Endothelial cell of umbilical vein (primary cell): ENCODE measurements around the gene LRRK1. TPM values are rescaled to one million over a fixed set of nuclear protein-coding genes. Genes with fewer than 3 reads are reported as not detected.

ENCODE experiments used
- BruUV-seq: library from RNA; stranded (reverse); fragments of 400-500 nt; replicated peaks from 2 replicates; lab custom pipeline; 2021; lab: Mats Ljungman, UMichigan
- CTCF ChIA-PET: fragments of 300-600, 350-600 bp; sonication (Branson Sonifier 250); formaldehyde crosslinking; loops from one replicate; lab custom pipeline; 2021; ENCODE audit warnings: antibody characterized with exemption, inconsistent platforms; lab: Charles Lee
- POLR2A ChIA-PET: fragments of 300-600, 350-600 bp; sonication (Branson Sonifier 250); formaldehyde crosslinking; loops from one replicate; lab custom pipeline; 2021; ENCODE audit warnings: antibody characterized with exemption, inconsistent platforms; lab: Charles Lee
- DNase-seq: peaks from one replicate; pipeline ENCODE4 v3.0.0-alpha.2; 2011; ENCODE audit warnings: low read depth, low spot score
- FAIRE-seq: peaks from 2 replicates; lab custom pipeline; 2011; peaks lifted over from hg19 to GRCh38; lab: Jason Lieb, UNC
- H2AFZ ChIP-seq: 2 replicates; pipeline ENCODE4 v1.6.0; 2012; ENCODE audit warnings: low read depth, low read length, control low read depth, inconsistent platforms
- H3K27ac ChIP-seq: 2 replicates; pipeline ENCODE4 v1.5.1; 2011; ENCODE audit warnings: low read depth, mild to moderate bottlenecking, control low read depth, low read length, moderate library complexity; ENCODE audit not compliant: insufficient read depth
- H3K27me3 ChIP-seq, 2 experiments: 2 replicates each; pipeline versions ENCODE4 v1.6.0 to v1.6.1; 2011; ENCODE audit warnings: low read length in 2 of 2, mixed read lengths in 1 of 2; ENCODE audit not compliant: control insufficient read depth in 2 of 2, insufficient read depth in 2 of 2
- H3K36me3 ChIP-seq, 2 experiments: 2 replicates in 1 of 2; 3 replicates in 1 of 2; pipeline ENCODE4 v1.5.1; 2011; ENCODE audit warnings: low read length in 2 of 2, mild to moderate bottlenecking in 1 of 2, moderate library complexity in 1 of 2; ENCODE audit not compliant: control insufficient read depth in 2 of 2, insufficient read depth in 2 of 2; ENCODE audit errors: extremely low read depth in 1 of 2
- H3K4me1 ChIP-seq: 3 replicates; pipeline ENCODE4 v1.5.1; 2011; ENCODE audit warnings: mild to moderate bottlenecking, low read length; ENCODE audit not compliant: control insufficient read depth, insufficient read depth; ENCODE audit errors: extremely low read depth
- H3K4me2 ChIP-seq: 2 replicates; pipeline ENCODE4 v1.6.1; 2011; ENCODE audit warnings: low read length, control low read depth, mixed read lengths; ENCODE audit not compliant: insufficient read depth
- H3K4me3 ChIP-seq, 3 experiments: fragments of 200-600 bp in 1 of 3; sonication (generic), shearing (Covaris generic) in 1 of 3; replicated peaks in 1 of 3; 2 replicates each; pipeline ENCODE4 v1.5.1; 2011 to 2016; ENCODE audit warnings: control low read depth in 3 of 3, low read length in 3 of 3, mild to moderate bottlenecking in 2 of 3, inconsistent platforms in 1 of 3, low read depth in 1 of 3, moderate library complexity in 1 of 3; ENCODE audit not compliant: insufficient read depth in 1 of 3
- H3K79me2 ChIP-seq: 2 replicates; pipeline ENCODE4 v1.6.0; 2012; ENCODE audit warnings: low read length, inconsistent platforms; ENCODE audit not compliant: control insufficient read depth, insufficient read depth
- H3K9ac ChIP-seq: replicated peaks from 2 replicates; pipeline ENCODE3; 2011; ENCODE audit warnings: low read length, control low read depth; ENCODE audit not compliant: insufficient read depth; ENCODE audit errors: extremely low read depth
- H3K9me1 ChIP-seq: replicated peaks from 3 replicates; pipeline ENCODE4 v1.6.0; 2011; ENCODE audit warnings: mild to moderate bottlenecking, low read length; ENCODE audit not compliant: control insufficient read depth, insufficient read depth; ENCODE audit errors: extremely low read depth
- H3K9me3 ChIP-seq: replicated peaks from 2 replicates; pipeline ENCODE4 v1.5.1; 2012; ENCODE audit warnings: low read length, inconsistent platforms; ENCODE audit not compliant: control insufficient read depth, insufficient read depth
- H4K20me1 ChIP-seq: replicated peaks from 2 replicates; pipeline ENCODE3; 2011; ENCODE audit warnings: mild to moderate bottlenecking, low read length; ENCODE audit not compliant: control insufficient read depth, insufficient read depth; ENCODE audit errors: extremely low read depth
- EZH2 ChIP-seq: IDR thresholded peaks from 2 replicates; pipeline ENCODE4 v1.6.1; 2012; ENCODE audit warnings: borderline replicate concordance, low read depth, mild to moderate bottlenecking, moderate library complexity, low read length, inconsistent platforms; ENCODE audit not compliant: severe bottlenecking
- FOS ChIP-seq: IDR thresholded peaks from 2 replicates; pipeline ENCODE4 v1.6.1; 2011; ENCODE audit warnings: mild to moderate bottlenecking, low read length, moderate library complexity, borderline replicate concordance; ENCODE audit not compliant: insufficient read depth
- GATA2 ChIP-seq: IDR thresholded peaks from 2 replicates; pipeline ENCODE4 v1.7.0; 2011; ENCODE audit warnings: low read depth, mild to moderate bottlenecking, moderate library complexity, mixed read lengths, low read length; ENCODE audit not compliant: insufficient read length, insufficient read depth
- JUN ChIP-seq: IDR thresholded peaks from 2 replicates; pipeline ENCODE4 v1.6.1; 2011; ENCODE audit warnings: borderline replicate concordance, low read depth; ENCODE audit not compliant: insufficient read length, insufficient read depth
- MYC ChIP-seq: IDR thresholded peaks from one replicate; pipeline ENCODE4 v1.6.1; 2011; ENCODE audit warnings: mild to moderate bottlenecking, low read depth, low read length
- POLR2A ChIP-seq: IDR thresholded peaks from 2 replicates; pipeline ENCODE4 v1.6.1; 2012; ENCODE audit warnings: low read depth, mild to moderate bottlenecking, control low read depth, low read length
- POLR2AphosphoS5 ChIP-seq: IDR thresholded peaks from 2 replicates; pipeline ENCODE4 v1.6.1; 2012; ENCODE audit warnings: low read depth, mild to moderate bottlenecking, control low read depth, low read length, moderate library complexity; ENCODE audit not compliant: insufficient read depth
- dilution Hi-C: fragments of 300-500 bp; cut with MboI; formaldehyde crosslinking; loops from one replicate; pipeline ENCODE4 v1.15.0; 2019; ENCODE audit warnings: low sequenced_read_pairs; ENCODE audit not compliant: extremely low pct_ligation_motif_present
- intact Hi-C: fragments of 100-400 bp; cut with micrococcal nuclease; formaldehyde crosslinking; loops from one replicate; pipeline ENCODE4 v1.10.0; 2022
- polyA plus RNA-seq, 4 experiments: library from polyadenylated mRNA; depleted of rRNA in 3 of 4; stranded (reverse) in 3 of 4; unstranded in 1 of 4; fragments of >200 nt; gene quantifications; 2 replicates each; pipeline versions ENCODE4 v1.2.1 to v1.2.3, GENCODE V29; 2011 to 2012; ENCODE audit warnings: missing spikeins in 1 of 4
- total RNA-seq: library from RNA; stranded (reverse); gene quantifications from 2 replicates; pipeline ENCODE4 v1.2.3, GENCODE V29; 2021
- TF ChIP-seq, protein P1 (sequence below), 2 donors: IDR thresholded peaks; 1 replicate in 1 of 2; 2 replicates in 1 of 2; pipeline ENCODE4 v1.5.1; 2011; ENCODE audit warnings: low read length in 2 of 2, mild to moderate bottlenecking in 2 of 2, moderate library complexity in 2 of 2, control low read depth in 1 of 2, inconsistent platforms in 1 of 2, low read depth in 1 of 2; ENCODE audit not compliant: insufficient read depth in 1 of 2; ENCODE audit errors: extremely low read depth in 1 of 2
- TF ChIP-seq, protein P2 (sequence below): IDR thresholded peaks from 2 replicates; pipeline ENCODE4 v1.6.1; 2011; ENCODE audit not compliant: insufficient read depth, insufficient read length

LRRK1 gene
- total and polyA plus RNA-seq, 2 donors (not counting 3 experiments of a cell fraction or from before 2014, with no cell fraction given), result 11.0 to 22.1 TPM

DNA sequence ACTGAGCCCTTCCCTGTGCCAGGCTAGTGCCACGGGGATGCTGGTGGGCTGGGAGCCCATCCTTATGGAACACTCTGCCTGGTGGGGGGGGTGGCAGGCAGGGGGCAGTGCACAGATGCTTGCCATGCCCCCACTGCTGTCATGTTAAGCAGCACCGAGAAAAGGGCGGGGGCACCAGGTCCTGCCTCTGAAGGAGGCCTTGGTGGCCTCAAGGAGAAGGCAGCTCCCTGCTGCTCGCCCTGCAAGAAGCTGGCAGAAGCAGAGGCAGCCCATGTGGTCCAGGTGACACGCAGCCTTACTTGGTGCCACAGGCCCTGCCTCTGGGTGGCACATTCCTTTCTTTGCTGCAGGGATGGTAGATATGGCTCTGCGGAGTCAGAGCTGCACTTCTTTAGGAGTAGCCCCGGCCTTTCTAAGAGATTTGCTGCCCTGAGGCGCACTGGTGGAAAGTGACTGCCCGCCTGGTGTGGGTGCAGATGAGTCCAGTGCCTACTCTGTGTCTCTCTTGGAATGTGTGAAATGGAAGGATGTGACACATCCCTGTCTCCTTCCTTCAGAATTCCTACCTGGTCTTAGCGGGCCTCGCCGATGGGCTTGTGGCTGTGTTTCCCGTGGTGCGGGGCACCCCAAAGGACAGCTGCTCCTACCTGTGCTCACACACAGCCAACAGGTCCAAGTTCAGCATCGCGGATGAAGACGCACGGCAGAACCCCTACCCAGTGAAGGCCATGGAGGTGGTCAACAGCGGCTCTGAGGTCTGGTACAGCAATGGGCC, 145.8 kb downstream of the LRRK1 start:
- ChIA-PET POLR2A (no interaction called here), CTCF (interaction anchor here (1.0 to 1.1 kb wide), 2 partner anchors 28 to 187 kb away, joined by 3 read pairs; partner anchors contain the start of gene CHSY1)
- Histone ChIP-seq H3K9ac (no peak overlapping the region), H4K20me1 (no peaks in the 10 kb centered on the region), H3K4me1 (no peaks in the 10 kb centered on the region), H3K9me1 (no peaks in the 10 kb centered on the region), H3K27me3 (no peaks in the 10 kb centered on the region), H3K36me3 (peaks cover 0 to 11% of the 10 kb centered on the region in 2 experiments), H3K4me3 (no peak overlapping the region), H2AFZ (no peak overlapping the region), H3K4me2 (no peak overlapping the region), H3K27ac (no peak overlapping the region), H3K9me3 (no peaks in the 10 kb centered on the region), H3K79me2 (no peaks in the 10 kb centered on the region)
- TF ChIP-seq, protein P1, sequence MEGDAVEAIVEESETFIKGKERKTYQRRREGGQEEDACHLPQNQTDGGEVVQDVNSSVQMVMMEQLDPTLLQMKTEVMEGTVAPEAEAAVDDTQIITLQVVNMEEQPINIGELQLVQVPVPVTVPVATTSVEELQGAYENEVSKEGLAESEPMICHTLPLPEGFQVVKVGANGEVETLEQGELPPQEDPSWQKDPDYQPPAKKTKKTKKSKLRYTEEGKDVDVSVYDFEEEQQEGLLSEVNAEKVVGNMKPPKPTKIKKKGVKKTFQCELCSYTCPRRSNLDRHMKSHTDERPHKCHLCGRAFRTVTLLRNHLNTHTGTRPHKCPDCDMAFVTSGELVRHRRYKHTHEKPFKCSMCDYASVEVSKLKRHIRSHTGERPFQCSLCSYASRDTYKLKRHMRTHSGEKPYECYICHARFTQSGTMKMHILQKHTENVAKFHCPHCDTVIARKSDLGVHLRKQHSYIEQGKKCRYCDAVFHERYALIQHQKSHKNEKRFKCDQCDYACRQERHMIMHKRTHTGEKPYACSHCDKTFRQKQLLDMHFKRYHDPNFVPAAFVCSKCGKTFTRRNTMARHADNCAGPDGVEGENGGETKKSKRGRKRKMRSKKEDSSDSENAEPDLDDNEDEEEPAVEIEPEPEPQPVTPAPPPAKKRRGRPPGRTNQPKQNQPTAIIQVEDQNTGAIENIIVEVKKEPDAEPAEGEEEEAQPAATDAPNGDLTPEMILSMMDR (IDR thresholded peaks at IDR 0.05; ENCODE audit: extremely low read depth in 1 of 2, insufficient read depth in 1 of 2, low read depth in 1 of 2, low read length in 2 of 2), result no peak
- TF ChIP-seq GATA2 (no peak), POLR2AphosphoS5 (no peak), MYC (no peak), JUN (no peak), POLR2A (no peak), EZH2 (no peak), FOS (no peak)
- TF ChIP-seq, protein P2, sequence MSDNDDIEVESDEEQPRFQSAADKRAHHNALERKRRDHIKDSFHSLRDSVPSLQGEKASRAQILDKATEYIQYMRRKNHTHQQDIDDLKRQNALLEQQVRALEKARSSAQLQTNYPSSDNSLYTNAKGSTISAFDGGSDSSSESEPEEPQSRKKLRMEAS, result no peak
- dilution Hi-C loops (no loop called here), intact Hi-C loops (no loop called here)
- no TSS peak for BruUV-seq
- FAIRE-seq (no peak), DNase-seq (no peak)
